ENCODE measurements around the gene RSAD1.

Gene RSAD1

GRCh38 chr17:50478391-50479381, at the start of gene RSAD1:
RSAD1 (plus strand) TSS chr17:50478860; CDS start chr17:50478885, 25 bp downstream.
- in situ Hi-C loops (cut with MboI; ENCODE audit: low sequenced_read_pairs): no loop called here

GRCh38 chr17:50429793-50430192, 48.9 kb upstream of the RSAD1 start:
- in situ Hi-C loops (cut with MboI; ENCODE audit: low sequenced_read_pairs): no loop called here

- in situ Hi-C loops (cut with MboI; ENCODE audit: low sequenced_read_pairs): no loop called here
Observed at GRCh38 chr17:50430821-50431618, 47.6 kb upstream of the RSAD1 start.

- in situ Hi-C loops (cut with MboI; ENCODE audit: low sequenced_read_pairs): no loop called here
Observed at GRCh38 chr17:50432125-50432762, 46.4 kb upstream of the RSAD1 start.

- in situ Hi-C loops (cut with MboI; ENCODE audit: low sequenced_read_pairs): no loop called here
Observed at GRCh38 chr17:50437409-50437808, 41.3 kb upstream of the RSAD1 start.

GRCh38 chr17:50439008-50439407, 39.7 kb upstream of the RSAD1 start:
- in situ Hi-C loops (cut with MboI; ENCODE audit: low sequenced_read_pairs): no loop called here

- in situ Hi-C loops (cut with MboI; ENCODE audit: low sequenced_read_pairs): no loop called here
Observed at GRCh38 chr17:50440172-50440837, 38.4 kb upstream of the RSAD1 start.

- in situ Hi-C loops (cut with MboI; ENCODE audit: low sequenced_read_pairs): no loop called here
Observed at GRCh38 chr17:50440838-50441829, 37.5 kb upstream of the RSAD1 start.

- in situ Hi-C loops (cut with MboI; ENCODE audit: low sequenced_read_pairs): no loop called here
Observed at GRCh38 chr17:50443505-50443974, 35.1 kb upstream of the RSAD1 start.

GRCh38 chr17:50444841-50445715, 33.6 kb upstream of the RSAD1 start:
- in situ Hi-C loops (cut with MboI; ENCODE audit: low sequenced_read_pairs): no loop called here

- in situ Hi-C loops (cut with MboI; ENCODE audit: low sequenced_read_pairs): no loop called here
Observed at GRCh38 chr17:50445730-50446325, 32.8 kb upstream of the RSAD1 start.

- in situ Hi-C loops (cut with MboI; ENCODE audit: low sequenced_read_pairs): no loop called here
Observed at GRCh38 chr17:50447870-50448595, 30.6 kb upstream of the RSAD1 start.

GRCh38 chr17:50448643-50449042, 30.0 kb upstream of the RSAD1 start:
- in situ Hi-C loops (cut with MboI; ENCODE audit: low sequenced_read_pairs): no loop called here

GRCh38 chr17:50451943-50452629, 26.6 kb upstream of the RSAD1 start:
- in situ Hi-C loops (cut with MboI; ENCODE audit: low sequenced_read_pairs): no loop called here

GRCh38 chr17:50452630-50453300, 25.9 kb upstream of the RSAD1 start:
- in situ Hi-C loops (cut with MboI; ENCODE audit: low sequenced_read_pairs): no loop called here

- in situ Hi-C loops (cut with MboI; ENCODE audit: low sequenced_read_pairs): no loop called here
Observed at GRCh38 chr17:50453901-50454300, 24.8 kb upstream of the RSAD1 start.
